H54 (cell line): ENCODE results near the gene HUS1B.
"Not testable (repeated sequence)": the region's sequence is repeated elsewhere in the genome, so short reads cannot be mapped to it uniquely, and the experiment has no call there.

ENCODE experiments used
- DNase-seq: peaks from one replicate; pipeline ENCODE4 v3.0.0; 2011; ENCODE audit warnings: low spot score, mixed read lengths; ENCODE audit not compliant: insufficient read length
- FAIRE-seq: peaks from 3 replicates; lab custom pipeline; 2011; peaks lifted over from hg19 to GRCh38; lab: Jason Lieb, UNC
- POLR2A ChIP-seq: IDR thresholded peaks from 2 replicates; pipeline ENCODE4 v1.6.1; 2011; ENCODE audit warnings: low read depth, mild to moderate bottlenecking, low read length

HUS1B gene

DNA sequence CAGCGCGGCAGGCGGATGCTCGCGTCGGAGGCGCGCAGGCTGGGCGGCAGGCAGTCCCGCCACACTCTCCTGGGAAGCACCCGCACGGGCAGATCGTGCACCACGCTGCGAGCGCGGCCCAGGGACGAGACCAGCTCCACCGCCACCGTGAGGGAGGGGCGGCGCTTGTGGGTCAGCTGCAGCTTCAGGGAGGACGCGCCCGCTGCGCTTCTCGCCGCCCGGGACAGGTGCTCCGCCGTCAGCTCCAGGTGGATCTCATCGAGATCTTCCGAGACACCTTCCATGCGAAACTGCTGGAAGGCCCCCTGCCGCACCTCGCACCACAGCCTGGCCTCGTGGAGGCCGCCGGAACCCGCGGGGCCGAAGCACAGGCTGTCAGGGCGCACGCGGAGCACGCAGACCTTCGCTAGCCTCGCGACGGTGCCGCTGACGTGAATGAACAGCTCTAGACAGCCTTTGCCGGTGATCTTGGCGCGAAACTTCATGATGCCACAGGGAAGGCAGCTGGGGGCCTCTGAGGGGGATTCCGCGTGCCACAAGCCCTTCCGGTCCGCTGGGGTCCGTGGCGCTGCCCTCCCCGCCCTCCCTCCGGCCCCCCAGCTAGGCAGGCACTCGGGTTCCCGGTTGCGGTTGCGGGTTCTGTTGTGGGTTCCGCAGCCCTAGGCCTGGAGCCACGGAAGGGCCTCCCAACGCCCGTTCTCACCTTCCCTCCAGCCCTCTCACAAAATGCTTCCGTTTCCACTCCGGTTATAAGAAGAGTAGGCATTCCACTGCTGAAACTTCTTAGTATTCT, at the start of gene HUS1B:
Gene HUS1B, minus strand, starts transcription at position 641 of the 793 bp plus-strand sequence. Its CDS starts 156 bp downstream, at position 485.
- no peak for DNase-seq
- FAIRE-seq: no peak

DNA sequence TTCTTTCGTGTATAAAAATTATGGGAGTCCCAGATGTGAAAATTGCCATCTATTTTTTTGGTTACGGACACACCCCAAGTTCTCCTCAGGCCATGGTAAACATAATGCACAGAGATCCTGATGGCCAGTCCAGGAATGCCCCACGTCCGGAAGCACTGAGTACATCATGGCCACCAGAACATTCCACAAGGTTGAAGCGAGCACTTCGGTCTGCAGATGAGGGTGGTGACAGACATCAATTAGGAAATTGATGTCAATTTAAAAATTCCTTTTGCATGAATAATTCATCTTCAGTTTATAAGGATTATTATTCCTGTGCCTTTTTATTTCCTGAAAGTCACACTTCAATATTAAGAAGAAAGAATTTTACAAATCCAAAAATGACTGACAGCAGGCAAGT, 49.2 kb upstream of the HUS1B start:
- DNase-seq: no peak
- no peak for TF ChIP-seq POLR2A
- FAIRE-seq: no peak

More for the DNA sequence above, at the start of gene HUS1B:
- no peak for TF ChIP-seq POLR2A

DNA sequence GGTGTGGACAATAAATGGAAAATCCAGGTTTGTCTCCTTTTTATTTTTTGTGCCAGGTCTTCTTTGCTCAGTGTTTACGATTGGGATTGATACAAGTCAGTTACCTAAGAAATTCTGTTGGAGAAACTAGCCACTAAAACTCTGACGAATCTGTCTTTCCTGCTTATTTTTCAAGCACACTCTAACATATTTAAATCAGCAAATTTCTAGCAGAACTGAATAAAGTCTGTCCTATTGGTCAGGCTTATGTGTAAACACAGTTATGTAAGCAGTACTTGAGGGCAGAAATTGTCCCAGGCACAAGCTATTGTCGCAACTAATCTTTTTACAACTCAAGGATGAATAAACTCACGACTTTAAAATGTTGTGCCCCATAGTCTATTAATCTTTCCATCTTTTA, 48.1 kb upstream of the HUS1B start:
- TF ChIP-seq POLR2A: no peak
- DNase-seq: no peak
- no peak for FAIRE-seq

DNA sequence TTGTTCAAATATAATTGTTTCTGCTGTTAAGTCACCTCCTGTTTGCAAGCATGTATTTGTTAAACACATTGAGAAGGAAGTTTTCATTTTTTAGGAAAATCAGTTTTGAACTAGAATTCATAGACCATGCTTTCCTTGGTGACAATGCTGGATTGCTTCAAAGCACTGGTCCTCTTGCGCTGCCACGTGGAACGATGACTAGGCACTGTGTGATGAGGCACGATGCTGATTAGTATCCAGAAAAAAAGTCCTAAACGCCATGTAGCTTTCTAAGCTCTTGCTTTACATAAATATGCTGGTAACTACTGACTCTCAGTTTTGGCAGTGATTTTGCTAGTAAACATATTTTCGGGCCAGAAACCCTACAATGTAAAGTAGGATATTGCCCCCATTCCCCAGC, 47.1 kb upstream of the HUS1B start:
- DNase-seq (no peak), FAIRE-seq (no peak)

DNA sequence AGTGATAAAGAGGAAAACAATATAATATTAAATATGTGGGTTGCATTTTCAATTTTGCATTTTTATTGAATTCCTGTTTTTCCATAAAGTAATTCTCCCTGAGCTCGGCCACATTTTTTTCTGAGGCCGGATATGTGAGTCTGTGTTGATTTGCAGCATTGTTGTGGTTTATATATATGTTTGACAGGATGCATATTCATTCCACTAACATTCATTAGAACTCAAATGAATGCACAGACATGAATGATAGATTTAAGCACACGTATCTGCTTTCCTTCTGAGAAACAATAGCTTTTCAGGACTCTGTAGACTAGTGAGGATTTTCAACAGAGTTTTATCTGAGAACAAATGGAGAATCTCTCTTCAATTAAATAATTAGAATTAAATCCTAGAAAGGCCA, 46.7 kb upstream of the HUS1B start:
- no peak for TF ChIP-seq POLR2A
- DNase-seq (no peak), FAIRE-seq (no peak)

More for the DNA sequence above, 47.1 kb upstream of the HUS1B start:
- no peak for TF ChIP-seq POLR2A

DNA sequence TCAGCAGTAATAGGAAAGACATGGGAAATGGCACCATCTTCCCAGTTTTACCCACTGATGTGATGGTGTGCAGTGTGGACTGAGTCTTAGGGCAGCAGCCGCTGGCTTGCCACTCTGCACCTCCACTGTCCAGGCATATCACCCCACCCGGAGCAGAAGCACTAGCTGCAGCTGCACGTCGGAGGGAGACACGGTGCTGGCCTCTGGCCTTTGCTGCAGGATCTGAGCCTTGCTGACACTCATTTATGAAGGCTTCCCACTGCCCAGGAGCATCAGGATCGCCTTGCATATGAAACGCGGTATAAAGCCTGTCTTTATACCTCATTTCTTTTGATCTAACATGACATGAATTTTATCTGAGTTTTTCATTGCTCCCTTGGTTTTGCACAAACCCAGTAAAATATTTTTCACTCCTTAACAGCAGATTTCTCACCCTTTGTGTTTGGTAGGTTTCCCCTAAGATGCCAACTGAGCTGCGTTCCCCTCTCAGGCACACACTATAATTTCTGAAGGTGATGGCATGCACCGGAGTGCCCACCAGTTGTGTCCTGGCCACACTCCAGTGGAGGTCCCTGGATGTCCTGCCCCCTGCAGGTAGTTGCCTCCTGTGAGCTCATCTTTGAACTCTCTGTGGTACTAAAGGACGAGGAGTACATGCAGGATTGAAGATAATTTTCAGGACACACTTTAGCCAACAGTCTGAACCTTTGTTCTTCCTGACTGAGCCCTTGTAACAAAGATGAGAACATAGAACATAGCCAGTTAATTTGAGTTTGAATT, 45.0 kb upstream of the HUS1B start:
- DNase-seq (no peak), FAIRE-seq (no peak)
- TF ChIP-seq POLR2A: no peak

DNA sequence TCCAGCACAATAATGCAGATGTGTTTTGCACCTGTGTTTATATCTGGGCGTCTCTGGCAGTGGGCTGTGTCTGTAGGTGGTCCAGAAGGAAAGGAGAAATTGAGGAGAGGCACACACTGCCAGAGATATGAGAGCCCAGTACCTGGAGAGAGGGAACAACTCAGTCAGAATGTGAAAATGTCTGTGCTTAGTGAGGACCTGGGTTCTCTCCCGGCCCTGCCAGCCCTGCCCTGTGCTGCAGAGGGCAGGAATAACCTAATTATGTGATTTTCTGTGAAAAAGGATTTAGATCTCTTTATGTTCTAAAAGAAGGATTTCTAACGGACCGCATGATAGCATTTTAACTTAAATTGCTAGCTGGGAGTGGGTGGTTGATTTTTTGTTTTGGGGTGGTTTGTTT, 44.3 kb upstream of the HUS1B start:
- DNase-seq (no peak), FAIRE-seq (no peak)
- TF ChIP-seq POLR2A: no peak

DNA sequence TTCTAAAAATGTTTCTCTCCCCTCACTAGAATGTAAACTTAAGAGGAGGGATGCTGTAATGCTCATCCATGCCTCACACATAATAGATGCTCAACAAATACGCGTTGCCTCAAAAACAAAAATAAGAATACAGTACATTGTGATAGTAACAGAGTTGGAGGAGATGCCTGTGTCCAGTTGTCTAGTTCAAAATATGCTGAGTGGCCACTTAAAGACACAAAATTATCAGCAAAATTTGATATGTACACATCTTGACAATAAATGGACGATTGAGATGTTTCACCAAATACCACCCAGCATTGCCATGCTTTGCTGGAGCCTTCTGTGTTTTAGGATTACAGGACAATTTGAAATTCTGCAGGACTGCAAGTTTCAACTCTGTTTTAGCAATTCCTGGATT, 43.6 kb upstream of the HUS1B start:
- FAIRE-seq (no peak), DNase-seq (no peak)
- no peak for TF ChIP-seq POLR2A

DNA sequence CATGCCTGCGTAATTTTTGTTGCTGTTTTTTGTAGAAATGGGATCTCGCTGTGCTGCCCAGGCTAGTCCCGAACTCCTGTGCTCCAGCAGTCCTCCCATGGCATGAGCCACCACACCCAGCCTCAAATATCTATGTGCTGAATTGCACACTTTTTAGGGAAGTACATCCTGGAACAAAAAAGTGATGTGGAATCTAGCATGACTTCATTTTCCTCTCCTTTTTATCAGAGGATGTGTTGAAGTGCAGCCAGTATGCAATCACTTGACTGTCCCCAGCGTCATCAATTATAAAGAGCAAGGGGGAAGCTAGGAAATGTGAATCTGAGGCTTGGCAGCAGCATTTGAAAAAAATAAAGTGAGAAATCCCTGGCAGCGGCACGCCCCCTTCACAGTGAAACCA, 42.4 kb upstream of the HUS1B start:
- FAIRE-seq: no peak
- no peak for TF ChIP-seq POLR2A
- no peak for DNase-seq

DNA sequence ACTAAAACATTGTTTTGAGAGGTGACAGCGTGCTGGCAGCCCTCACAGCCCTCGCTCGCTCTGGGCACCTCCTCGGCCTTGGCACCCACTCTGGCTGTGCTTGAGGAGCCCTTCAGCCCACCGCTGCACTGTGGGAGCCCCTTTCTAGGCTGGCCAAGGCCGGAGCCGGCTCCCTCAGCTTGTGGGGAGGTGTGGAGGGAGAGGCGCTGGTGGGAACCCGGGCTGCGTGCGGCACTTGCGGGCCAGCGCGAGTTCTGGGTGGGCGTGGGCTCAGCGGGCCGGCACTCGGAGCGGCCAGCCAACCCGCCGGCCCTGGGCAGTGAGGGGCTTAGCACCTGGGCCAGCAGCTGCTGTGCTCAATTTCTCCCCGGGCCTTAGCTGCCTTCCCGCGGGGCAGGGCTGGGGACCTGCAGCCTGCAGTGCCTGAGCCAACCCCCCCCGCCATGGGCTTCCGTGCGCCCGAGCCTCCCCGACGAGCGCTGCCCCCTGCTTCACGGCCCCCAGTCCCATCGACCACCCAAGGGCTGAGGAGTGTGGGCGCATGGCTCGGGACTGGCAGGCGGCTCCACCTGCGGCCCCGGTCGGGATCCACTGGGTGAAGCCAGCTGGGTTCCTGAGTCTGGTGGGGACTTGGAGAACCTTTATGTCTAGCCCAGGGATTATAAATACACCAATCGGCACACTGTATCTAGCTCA, 37.7 kb upstream of the HUS1B start:
- not testable (repeated sequence) for FAIRE-seq, DNase-seq

DNA sequence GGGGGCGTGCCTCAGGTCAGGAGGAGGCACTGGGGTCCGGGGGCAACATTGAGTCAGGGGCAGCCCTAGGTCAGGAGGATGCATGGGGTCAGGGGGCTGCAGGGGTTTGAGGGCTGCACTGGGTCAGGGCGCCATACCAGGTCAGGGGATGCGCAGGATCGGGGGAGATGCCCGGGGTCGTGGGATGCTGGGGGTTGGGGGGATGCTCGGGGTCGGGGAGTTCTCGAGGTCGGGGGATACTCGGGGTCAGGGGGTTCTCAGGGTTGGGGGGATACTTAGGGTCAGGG, 36.8 kb upstream of the HUS1B start:
- FAIRE-seq: no peak
- DNase-seq: no peak
- no peak for TF ChIP-seq POLR2A

DNA sequence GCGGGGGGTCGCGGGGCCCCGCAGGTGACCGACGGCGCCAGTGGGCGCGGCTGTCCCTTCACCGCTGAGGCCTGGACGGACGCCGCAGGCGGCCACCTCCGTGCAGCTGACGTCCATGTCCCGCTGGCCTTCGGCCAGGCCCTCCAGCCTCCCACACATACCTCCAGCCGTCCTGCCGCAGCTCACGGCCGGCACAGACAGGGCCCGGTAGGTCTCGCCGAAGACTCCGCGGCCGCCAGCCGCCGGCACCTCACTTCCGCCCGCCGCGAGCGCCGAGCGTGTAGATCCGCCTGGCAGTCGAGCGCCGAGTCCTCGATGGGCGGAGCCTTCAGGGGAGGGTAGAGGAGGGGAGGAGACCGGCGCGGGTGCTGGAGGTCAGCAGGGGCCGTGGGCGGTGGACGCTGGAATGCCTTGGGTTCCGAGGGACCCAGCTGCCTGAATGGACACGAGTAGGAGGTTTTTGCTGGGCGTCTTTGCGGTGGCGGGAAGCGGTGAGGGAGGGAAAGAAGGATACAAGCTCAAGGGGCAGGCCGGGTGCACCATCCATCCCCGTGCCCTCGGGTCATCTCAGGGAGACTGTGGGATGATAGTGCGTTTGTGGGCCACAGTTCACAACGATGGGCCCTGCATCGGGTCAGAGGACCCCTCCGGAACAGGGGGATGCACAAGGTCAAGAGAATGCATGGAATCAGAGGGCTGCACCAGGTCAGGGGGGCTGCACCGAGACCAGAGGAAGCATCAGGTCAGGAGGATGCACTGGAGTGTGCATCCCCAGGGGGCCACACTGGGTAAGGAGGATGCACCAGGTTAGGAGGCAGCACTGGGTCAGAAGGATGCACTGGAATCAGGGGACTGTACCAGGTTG, 36.2 kb upstream of the HUS1B start, which contains the start of gene EXOC2:
Gene EXOC2, minus strand, starts transcription at position 282 of the 865 bp plus-strand sequence. CDS start 55,321 bp downstream, outside the sequence.
- DNase-seq (peak; percentile 77), FAIRE-seq (no peak)
- TF ChIP-seq POLR2A: peak; percentile 70

DNA sequence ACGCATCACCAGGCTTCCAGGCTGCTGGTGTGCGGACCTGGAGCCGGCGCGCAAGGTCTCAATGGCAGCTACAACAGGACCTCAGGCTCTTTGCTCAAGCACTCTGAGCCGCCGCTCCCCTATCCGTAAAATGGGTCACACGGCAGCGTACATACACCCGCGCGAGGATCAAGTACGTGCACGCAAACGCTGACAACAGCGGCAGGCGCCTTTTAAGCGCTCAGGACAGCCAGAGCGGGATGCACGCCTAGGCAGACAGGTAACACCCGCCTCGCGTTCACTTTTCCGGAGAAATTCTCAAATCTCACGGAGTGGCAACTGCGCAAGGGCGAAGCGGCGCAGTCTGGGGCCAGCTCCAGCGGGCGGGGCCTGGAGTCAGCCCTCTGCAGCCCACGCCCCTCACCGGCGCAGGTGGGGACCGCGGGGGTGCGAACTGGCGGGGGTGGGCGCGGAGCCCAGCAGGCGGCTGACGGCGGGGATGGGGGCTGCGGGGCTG, 35.5 kb upstream of the HUS1B start:
- peak; percentile 56 for DNase-seq
- TF ChIP-seq POLR2A: no peak
- FAIRE-seq: no peak
